Loucy (cell line): ENCODE data around the gene ARRB2.

Experiments
- H2AFZ ChIP-seq: fragments of 200-600 bp; sonication (generic); 2 replicates; pipeline ENCODE4 v1.6.0; 2016; ENCODE audit warnings: antibody characterized with exemption, mild to moderate bottlenecking, low read length, moderate library complexity
- H3F3A ChIP-seq: fragments of 200-600 bp; 2 replicates; pipeline ENCODE4 v1.6.0; 2016; ENCODE audit warnings: antibody characterized with exemption, low read depth, mild to moderate bottlenecking
- H3K27me3 ChIP-seq: fragments of 200-600 bp; sonication (generic); 2 replicates; pipeline ENCODE4 v1.6.1; 2014; ENCODE audit warnings: low read length, mild to moderate bottlenecking; ENCODE audit not compliant: insufficient read depth, poor library complexity, severe bottlenecking
- H3K36me3 ChIP-seq: fragments of 200-600 bp; sonication (generic); 2 replicates; pipeline ENCODE4 v1.6.1; 2016; ENCODE audit warnings: low read length; ENCODE audit not compliant: insufficient read depth
- H3K4me1 ChIP-seq: fragments of 200-600 bp; sonication (generic); 2 replicates; pipeline ENCODE4 v1.5.1; 2014; ENCODE audit warnings: low read length, mild to moderate bottlenecking; ENCODE audit not compliant: insufficient read depth, poor library complexity, severe bottlenecking
- H3K4me2 ChIP-seq: fragments of 200-600 bp; sonication (generic); 2 replicates; pipeline ENCODE4 v1.6.0; 2014; ENCODE audit warnings: antibody characterized with exemption, low read length, low read depth, mild to moderate bottlenecking; ENCODE audit not compliant: poor library complexity, severe bottlenecking
- H3K4me3 ChIP-seq: fragments of 200-600 bp; sonication (generic); 2 replicates; pipeline ENCODE4 v1.5.1; 2014; ENCODE audit warnings: low read length, mild to moderate bottlenecking, mixed read lengths; ENCODE audit not compliant: poor library complexity, severe bottlenecking
- H3K79me2 ChIP-seq: fragments of 200-600 bp; sonication (generic); 2 replicates; pipeline ENCODE4 v1.6.1; 2014; ENCODE audit warnings: low read length; ENCODE audit not compliant: insufficient read depth
- H3K9ac ChIP-seq: fragments of 200-600 bp; sonication (generic); 2 replicates; pipeline ENCODE4 v1.6.0; 2014; ENCODE audit warnings: mild to moderate bottlenecking, low read depth, low read length, moderate library complexity; ENCODE audit not compliant: poor library complexity, severe bottlenecking
- H3K9me2 ChIP-seq: fragments of 200-600 bp; sonication (generic); replicated peaks from 2 replicates; pipeline ENCODE4 v1.6.1; 2016; ENCODE audit warnings: low read depth, low read length, mixed read lengths
- H3K9me3 ChIP-seq: fragments of 200-600 bp; sonication (generic); 2 replicates; pipeline ENCODE4 v1.6.1; 2014; ENCODE audit warnings: mild to moderate bottlenecking, antibody characterized with exemption, low read length, low read depth; ENCODE audit not compliant: insufficient read depth
- H4K20me1 ChIP-seq: fragments of 200-600 bp; sonication (generic); 2 replicates; pipeline ENCODE4 v1.6.0; 2014; ENCODE audit warnings: antibody characterized with exemption, low read length, mild to moderate bottlenecking; ENCODE audit not compliant: insufficient read depth, poor library complexity, severe bottlenecking
- CTCF ChIP-seq: fragments of 200-600 bp; sonication (generic); conservative IDR thresholded peaks from 2 replicates; pipeline ENCODE4 v1.5.1; 2014; ENCODE audit warnings: mild to moderate bottlenecking, antibody characterized with exemption, low read length
- EZH2phosphoT487 ChIP-seq: fragments of 200-600 bp; IDR thresholded peaks from 2 replicates; pipeline ENCODE4 v1.6.1; 2018; ENCODE audit warnings: antibody characterized with exemption, mild to moderate bottlenecking, moderate library complexity, borderline replicate concordance

Gene ARRB2

GRCh38 chr17:4733073-4733531 lies 22.7 kb downstream of the ARRB2 start:
- Histone ChIP-seq H3K9me3 (no peaks in the 10 kb centered on the region), H3F3A (no peaks in the 10 kb centered on the region), H2AFZ (no peak overlapping the region), H3K4me3 (no peak overlapping the region), H3K36me3 (no peaks in the 10 kb centered on the region), H3K79me2 (no peaks in the 10 kb centered on the region), H3K4me1 (peaks cover 11% of the 10 kb centered on the region), H3K27me3 (no peaks in the 10 kb centered on the region), H3K4me2 (peak overlapping the region; percentile 14), H4K20me1 (no peaks in the 10 kb centered on the region), H3K9ac (no peak overlapping the region), H3K9me2 (no peaks in the 10 kb centered on the region)
- TF ChIP-seq EZH2phosphoT487 (no peak), CTCF (peak; percentile 48)

- Histone ChIP-seq H3K4me3 (no peak overlapping the region), H3K9me3 (no peaks in the 10 kb centered on the region), H3K27me3 (no peaks in the 10 kb centered on the region), H2AFZ (no peak overlapping the region), H4K20me1 (no peaks in the 10 kb centered on the region), H3K9me2 (no peaks in the 10 kb centered on the region), H3F3A (no peaks in the 10 kb centered on the region), H3K36me3 (no peaks in the 10 kb centered on the region), H3K79me2 (no peaks in the 10 kb centered on the region), H3K4me2 (no peak overlapping the region), H3K4me1 (peaks cover 11% of the 10 kb centered on the region), H3K9ac (no peak overlapping the region)
- TF ChIP-seq CTCF (no peak), EZH2phosphoT487 (no peak)
These were observed 24.5 kb downstream of the ARRB2 start for GRCh38 chr17:4734857-4735475.

- Histone ChIP-seq H4K20me1 (no peaks in the 10 kb centered on the region), H2AFZ (no peak overlapping the region), H3K36me3 (no peaks in the 10 kb centered on the region), H3K9me2 (no peaks in the 10 kb centered on the region), H3K9ac (no peak overlapping the region), H3F3A (no peaks in the 10 kb centered on the region), H3K4me1 (peaks cover 6% of the 10 kb centered on the region), H3K27me3 (no peaks in the 10 kb centered on the region), H3K79me2 (no peaks in the 10 kb centered on the region), H3K9me3 (no peaks in the 10 kb centered on the region), H3K4me3 (no peak overlapping the region), H3K4me2 (no peak overlapping the region)
- TF ChIP-seq CTCF (no peak), EZH2phosphoT487 (no peak)
These were observed 25.6 kb downstream of the ARRB2 start for GRCh38 chr17:4735876-4736651.
